OCI-LY1 (cell line): ENCODE results near the gene ARHGEF10L.

Source experiments
- EZH2 ChIP-seq: fragments of 200-600 bp; sonication (generic), shearing (Covaris generic); IDR thresholded peaks from 2 replicates; pipeline ENCODE4 v1.8.0; 2017; ENCODE audit warnings: borderline replicate concordance, mixed run types, mild to moderate bottlenecking, antibody characterized with exemption, low read length, moderate library complexity, mixed read lengths
- TF ChIP-seq, protein P1 (sequence below): fragments of 200-600 bp; sonication (generic), shearing (Covaris generic); IDR thresholded peaks from 2 replicates; pipeline ENCODE4 v1.5.1; 2017; ENCODE audit warnings: mild to moderate bottlenecking, antibody characterized with exemption, low read length, moderate library complexity, mixed read lengths

DNA sequence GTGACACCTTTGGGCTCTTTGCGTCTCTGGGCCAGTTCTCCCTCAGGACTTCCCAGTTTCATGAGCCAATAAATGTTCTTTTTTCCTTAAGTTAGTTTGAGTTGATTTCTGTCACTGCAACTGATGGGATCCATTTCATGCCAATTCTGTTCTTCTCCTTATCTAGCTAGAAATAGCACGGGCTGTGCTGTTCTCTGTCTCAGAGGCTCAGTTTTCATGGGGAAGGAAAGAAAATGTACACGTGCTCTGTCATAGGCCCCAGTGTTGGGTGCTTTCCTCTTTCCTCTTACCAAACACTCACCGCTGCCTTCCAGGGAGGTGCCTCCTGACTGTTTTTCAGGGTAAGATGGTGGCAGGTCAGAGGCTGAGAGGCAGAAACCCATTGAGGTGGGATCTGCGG is 172.4 kb downstream of the ARHGEF10L start:
- TF ChIP-seq, protein P1, sequence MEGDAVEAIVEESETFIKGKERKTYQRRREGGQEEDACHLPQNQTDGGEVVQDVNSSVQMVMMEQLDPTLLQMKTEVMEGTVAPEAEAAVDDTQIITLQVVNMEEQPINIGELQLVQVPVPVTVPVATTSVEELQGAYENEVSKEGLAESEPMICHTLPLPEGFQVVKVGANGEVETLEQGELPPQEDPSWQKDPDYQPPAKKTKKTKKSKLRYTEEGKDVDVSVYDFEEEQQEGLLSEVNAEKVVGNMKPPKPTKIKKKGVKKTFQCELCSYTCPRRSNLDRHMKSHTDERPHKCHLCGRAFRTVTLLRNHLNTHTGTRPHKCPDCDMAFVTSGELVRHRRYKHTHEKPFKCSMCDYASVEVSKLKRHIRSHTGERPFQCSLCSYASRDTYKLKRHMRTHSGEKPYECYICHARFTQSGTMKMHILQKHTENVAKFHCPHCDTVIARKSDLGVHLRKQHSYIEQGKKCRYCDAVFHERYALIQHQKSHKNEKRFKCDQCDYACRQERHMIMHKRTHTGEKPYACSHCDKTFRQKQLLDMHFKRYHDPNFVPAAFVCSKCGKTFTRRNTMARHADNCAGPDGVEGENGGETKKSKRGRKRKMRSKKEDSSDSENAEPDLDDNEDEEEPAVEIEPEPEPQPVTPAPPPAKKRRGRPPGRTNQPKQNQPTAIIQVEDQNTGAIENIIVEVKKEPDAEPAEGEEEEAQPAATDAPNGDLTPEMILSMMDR: no peak
- no peak for TF ChIP-seq EZH2
